Astrocyte of the spinal cord (primary cell): Measurements from ENCODE around the gene CACNA1D.

ENCODE experiments used
- DNase-seq: peaks from one replicate; pipeline ENCODE4 v3.0.0; 2011; ENCODE audit warnings: low read depth, low spot score
- H3K4me3 ChIP-seq: 2 replicates; pipeline ENCODE4 v1.5.1; 2011; ENCODE audit warnings: low read depth, mild to moderate bottlenecking, low read length, moderate library complexity
- CTCF ChIP-seq: IDR thresholded peaks from 2 replicates; pipeline ENCODE4 v1.5.1; 2012; ENCODE audit warnings: low read depth, mild to moderate bottlenecking, low read length, inconsistent platforms
- in situ Hi-C: cut with HindIII; loops from 2 replicates; pipeline ENCODE4 v1.10.0; 2017; ENCODE audit warnings: low sequenced_read_pairs

CACNA1D gene

GRCh38 chr3:53747559-53747958, 253.1 kb downstream of the CACNA1D start:
- TF ChIP-seq CTCF: no peak
- no peak for DNase-seq
- no peak overlapping the region for H3K4me3 ChIP-seq
- in situ Hi-C loops: no loop called here

DNA sequence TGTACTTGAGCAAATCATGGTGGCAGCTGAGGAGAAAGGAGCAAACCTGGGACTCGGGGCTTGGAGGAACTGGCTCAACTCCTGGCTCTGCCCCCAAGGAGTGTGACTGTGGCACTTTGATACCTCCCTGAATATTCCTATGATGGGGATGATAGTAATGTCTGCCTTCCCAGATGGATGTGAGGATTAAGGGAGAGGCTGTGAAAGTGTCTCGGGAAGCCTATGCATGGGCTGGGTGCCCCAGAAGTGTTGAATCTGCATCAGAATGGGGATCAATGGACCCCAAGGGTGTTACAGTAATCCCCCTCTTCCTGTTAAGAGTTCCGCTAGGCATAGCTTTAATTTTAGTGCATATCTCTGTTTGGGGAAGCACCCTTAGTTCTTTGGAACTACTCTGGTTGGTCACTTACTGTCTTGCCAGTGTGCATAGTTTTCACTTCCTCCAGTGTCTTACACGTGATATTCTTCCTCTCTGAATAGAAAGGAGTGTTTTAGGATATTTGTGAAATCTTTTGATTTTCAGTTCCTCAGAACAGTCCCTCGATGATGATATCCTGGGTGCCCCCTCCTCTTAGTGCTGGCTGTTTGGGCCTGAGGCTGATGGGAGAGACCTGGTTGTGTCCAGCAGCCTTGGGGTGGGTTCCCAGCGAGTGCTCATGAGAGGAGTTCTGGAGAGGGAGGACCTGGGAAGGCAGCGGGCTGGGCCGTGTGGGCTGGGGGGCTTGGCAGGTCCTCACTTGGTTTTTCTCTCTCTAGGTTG, 254.3 kb downstream of the CACNA1D start:
- no peak for TF ChIP-seq CTCF
- DNase-seq: no peak
- in situ Hi-C loops: no loop called here
- H3K4me3 ChIP-seq: no peak overlapping the region

DNA sequence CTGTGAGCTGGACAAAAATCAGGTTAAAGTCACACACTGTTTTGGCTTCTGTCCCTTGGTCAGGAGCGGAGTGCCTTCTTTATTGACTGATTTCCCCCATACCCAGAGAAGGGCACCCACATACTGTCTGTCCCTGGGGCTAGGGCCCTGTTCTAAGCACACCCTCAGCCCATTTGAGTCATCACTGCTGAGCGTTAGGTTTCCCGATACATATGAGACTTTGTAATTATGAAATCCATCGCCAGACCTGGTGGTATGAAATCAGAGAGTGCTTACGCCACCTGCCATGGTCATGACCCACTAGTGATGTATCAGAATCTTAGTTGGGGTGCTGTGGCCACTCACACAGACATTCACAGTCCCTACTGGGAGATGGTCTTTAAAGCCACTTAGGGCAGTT, 255.0 kb downstream of the CACNA1D start:
- in situ Hi-C loops: no loop called here
- no peak for DNase-seq

DNA sequence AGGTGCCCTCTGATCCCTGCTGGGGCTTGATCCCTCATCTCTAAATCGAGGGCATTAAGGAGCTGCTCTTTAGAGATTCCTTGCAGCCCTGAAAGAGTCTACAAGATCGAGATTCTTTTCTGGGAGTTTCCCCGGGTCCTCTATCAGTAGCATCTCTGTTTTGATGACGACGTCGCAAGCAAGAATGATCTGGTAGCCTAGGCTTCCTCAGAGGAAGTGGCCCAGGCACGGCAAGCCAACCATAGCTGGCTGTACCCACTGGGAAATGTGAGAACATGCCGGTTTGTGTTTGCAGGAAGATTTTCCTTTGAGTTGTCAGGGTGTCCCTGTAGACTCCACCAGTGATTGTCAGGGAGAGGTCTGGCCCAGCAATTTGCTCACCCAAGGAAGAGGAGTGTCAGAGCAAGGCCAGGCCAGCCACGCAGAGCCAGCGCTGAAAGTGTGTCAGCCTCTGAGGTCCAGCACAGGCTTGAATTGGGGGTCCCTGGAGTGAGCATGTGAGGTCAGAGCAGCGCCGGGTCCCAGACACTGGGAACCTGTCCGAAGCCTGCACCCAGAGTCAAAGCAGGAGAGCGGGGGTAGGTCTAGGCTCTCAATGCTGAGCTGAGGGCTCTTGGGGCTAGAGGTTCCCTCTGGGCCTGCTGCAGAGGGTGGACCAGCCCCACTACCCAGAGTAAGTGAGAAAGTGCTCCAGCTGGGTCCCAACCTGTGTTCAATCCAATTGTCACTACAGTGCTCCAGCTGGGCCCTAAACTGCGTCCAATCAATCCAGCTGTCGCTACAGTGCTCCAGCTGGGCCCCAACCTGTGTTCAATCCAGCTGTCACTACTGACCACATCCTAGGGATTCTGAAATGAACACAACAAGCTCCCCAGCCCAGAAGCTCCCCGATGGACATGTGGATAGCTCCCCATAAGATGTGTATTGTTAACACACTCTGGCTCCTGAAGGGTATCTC, 256.1 kb downstream of the CACNA1D start:
- no peak for TF ChIP-seq CTCF
- in situ Hi-C loops: no loop called here
- no peak for DNase-seq

More for the DNA sequence above, 255.0 kb downstream of the CACNA1D start:
- TF ChIP-seq CTCF: no peak
- no peak overlapping the region for H3K4me3 ChIP-seq

GRCh38 chr3:53753518-53754183, 259.2 kb downstream of the CACNA1D start:
- no peak for DNase-seq
- no peak for TF ChIP-seq CTCF
- in situ Hi-C loops: no loop called here
- no peak overlapping the region for H3K4me3 ChIP-seq

More for the DNA sequence above, 256.1 kb downstream of the CACNA1D start:
- H3K4me3 ChIP-seq: no peak overlapping the region

GRCh38 chr3:53754325-53754724, 259.9 kb downstream of the CACNA1D start:
- in situ Hi-C loops: no loop called here
- no peak for DNase-seq
- TF ChIP-seq CTCF: no peak
- no peak overlapping the region for H3K4me3 ChIP-seq
